ENCODE data around the gene AGAP1.

- TF ChIP-seq POLR2A (IDR thresholded peaks at IDR 0.05), result no peak
- TF ChIP-seq CTCF (IDR thresholded peaks at IDR 0.05), result no peak
These were observed 7.8 kb downstream of the AGAP1 start for GRCh38 chr2:235501673-235502031.

Data from thyroid gland (tissue), 4 donors.